HG03135 (cell line): Measurements from ENCODE around the gene SAP30L.

Experiments
- ATAC-seq: cut with Tn5 transposase; IDR thresholded peaks from one replicate; pipeline ENCODE4 v1.9.1; 2021; ENCODE audit warnings: mild to moderate bottlenecking, moderate library complexity; ENCODE audit not compliant: unreplicated experiment

SAP30L gene

DNA sequence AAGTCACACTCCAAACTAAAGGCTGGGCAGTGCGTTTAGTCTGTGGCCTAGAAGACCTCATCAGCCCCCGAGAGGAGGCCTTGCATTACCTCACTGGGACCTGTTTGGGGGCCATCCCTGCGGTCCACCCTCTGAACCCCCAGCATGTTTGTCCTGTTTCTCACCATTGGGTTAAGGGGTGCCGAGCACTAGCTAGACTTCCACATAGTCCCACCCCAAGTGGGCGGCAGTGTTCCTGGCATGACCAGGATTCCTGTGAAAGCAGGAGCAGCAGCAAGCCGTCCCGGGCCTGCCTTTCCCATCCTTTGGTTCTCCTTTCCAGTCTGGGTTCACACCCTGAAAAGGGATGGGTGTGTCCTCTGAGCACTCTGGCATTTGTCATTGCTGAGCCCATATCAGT, 26.6 kb upstream of the SAP30L start:
- no peak for ATAC-seq

DNA sequence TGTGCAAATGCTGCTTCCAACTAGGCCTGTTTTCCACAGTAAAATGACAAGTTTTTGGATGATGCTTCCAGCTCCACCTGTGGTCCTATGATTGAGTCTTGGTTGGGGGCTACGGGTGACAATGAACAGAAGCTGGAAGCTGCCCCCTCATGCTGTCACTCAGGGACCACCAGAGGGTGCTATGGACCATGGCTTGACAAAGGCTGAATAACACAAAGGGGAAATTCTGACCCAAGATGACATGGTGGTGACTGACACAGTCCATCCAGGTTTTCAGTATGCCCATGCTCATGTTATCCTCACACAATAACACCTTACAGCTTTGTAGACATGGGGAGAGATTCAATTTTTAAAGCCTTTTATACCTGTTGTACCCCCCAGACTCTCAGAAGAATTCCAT, 23.9 kb upstream of the SAP30L start:
- ATAC-seq = no peak

DNA sequence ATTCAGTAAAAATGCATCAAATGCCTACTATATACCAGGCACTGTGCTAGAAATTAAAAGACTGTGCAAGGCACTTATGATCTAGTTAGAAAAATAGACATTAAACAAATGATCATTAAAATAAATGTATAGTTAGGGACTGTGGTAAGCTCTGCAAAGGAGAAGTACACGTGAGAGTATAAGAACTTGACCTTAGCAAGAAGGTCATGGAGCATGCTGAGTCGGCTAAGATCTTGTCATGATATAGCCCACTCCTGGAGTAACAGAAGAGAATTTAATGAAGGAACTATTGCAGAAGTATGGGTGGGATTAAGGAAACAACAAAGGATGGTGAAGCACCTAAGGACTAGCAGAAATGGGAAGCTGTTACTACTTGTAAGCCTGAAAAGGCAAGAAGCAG, 23.5 kb upstream of the SAP30L start:
- ATAC-seq = no peak

DNA sequence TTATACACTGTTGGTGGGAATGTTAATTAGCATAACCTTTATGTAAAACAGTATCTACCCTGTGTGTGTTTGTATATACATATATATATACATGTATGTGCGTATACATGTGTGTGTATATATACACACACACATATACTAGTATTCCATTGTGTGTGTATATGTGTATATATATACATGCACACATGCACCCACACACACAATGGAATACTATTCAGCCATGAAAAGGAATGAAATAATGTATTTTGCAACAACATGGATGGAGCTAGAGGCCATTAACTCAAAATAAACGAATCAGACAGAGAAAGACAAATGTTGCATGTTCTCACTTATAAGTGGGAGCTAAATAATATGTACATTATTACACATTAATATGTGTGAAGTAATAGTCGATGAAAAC, 17.6 kb upstream of the SAP30L start:
- ATAC-seq = no peak

DNA sequence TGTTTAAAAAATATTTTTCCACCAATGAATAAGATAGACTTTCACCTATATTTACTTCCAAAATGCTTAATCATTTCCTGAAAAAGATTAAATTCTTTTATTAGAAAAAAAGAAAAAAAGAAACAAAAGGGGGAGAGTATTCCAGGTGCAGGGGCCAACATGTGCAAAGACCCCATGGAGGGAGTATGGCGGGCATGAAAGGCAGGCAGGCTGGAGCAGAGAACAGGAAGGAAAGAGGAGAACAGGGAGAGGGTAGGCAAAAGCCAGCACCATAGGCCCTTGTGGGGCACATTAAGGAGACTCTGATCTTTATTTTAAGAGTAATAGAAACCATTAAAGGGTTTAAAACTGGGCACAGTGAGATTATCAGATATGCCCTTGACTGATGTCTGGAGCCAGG, 16.5 kb upstream of the SAP30L start:
- no peak for ATAC-seq

DNA sequence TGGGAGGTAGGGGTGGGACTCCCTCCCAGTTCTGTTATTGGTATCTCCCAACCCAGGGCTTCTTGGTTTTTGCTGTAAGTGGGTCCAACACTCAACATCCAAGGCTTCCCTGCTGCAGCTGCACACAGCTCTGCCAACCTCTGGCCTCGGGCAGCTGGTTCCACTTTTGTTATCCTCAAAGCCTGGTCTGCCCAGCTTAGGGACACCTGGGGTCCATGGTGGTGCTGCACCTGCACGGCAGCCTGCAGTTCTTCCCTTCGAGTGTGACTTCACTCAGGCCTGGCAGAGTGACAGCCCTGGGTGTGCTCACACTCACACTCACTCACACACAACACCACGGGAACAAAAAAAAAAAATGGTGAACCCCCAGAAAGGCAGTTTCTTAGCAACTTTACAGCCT, 15.3 kb upstream of the SAP30L start:
- no peak for ATAC-seq

DNA sequence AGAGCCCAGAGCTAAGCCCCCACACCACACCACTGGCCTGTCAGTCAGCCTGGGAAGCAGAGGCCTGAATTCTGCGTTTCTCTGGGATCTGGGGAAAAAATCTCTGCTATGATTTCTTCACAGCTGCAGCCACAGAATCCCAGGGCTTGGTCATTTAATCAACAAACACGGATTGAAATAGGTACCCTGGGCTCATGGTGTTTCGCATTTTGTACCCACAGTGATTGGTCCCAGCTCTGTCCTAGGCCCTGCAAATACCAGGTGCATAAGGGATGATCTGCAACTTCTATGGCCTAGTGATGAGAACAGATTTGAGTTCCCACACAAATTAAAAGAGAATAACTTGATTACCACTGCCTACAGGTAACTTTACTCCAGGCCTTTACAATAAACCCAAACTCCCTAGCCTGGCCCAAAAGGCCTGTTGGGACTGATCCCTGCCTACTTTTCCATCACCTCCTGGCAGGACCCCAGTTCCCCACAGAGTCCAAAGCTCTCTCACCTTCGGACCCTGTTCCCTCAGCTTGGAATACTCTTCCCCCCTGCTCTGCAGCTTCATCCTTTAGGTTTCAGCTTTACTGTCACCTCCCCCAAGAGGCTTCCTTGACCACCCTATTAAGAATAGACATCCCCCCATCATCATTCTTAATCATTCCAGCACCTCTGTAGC, 14.7 kb upstream of the SAP30L start:
- ATAC-seq = no peak

DNA sequence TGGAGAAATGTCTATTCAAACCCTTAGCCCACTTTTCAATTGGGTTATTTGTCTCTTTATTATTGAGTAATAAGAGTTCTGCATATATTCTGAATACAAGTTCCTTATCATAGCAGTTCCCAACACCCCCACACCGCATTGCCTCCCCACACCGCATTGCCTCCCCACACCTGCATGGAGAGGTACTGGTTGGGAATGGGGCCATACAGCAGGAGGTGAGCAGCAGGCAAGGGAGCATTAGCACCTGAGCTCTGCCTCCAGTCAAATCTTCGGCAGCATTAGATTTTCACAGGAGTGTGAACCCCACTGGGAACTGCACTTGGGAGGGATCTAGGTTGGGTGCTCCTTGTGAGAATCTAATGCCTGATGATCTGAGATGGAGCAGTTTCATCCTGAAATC, 10.6 kb upstream of the SAP30L start:
- ATAC-seq = no peak

DNA sequence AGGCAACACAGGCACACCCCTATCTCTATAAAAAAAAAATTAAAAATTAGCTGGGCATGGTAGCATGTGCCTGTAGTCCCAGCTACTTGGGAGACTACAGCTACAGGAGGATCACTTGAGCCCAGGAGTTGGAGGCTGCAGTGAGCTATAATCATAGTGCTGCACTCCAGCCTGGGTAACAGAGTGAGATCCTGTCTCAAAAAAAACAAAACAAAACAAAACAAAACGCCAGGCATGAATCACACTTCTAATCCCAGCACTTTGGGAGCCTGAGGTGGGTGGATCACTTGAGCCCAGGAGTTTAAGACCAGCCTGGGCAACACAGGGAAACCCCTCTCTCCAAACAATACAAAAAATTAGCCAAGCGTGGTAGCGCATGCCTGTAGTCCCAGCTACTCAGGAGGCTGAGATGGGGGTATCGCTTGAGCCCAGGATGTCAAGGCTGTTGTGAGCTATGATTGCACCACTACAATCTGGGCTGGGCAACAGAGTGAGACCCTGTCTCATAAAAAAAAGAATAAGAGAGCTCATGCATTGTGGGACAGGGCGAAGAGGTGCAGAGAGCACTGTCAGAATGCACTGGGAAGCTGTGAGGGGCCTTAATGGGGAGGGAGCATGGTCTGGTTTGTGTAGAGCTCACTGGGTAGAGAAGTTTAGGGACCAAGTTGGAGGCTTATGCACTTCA, 8.4 kb upstream of the SAP30L start:
- no peak for ATAC-seq

DNA sequence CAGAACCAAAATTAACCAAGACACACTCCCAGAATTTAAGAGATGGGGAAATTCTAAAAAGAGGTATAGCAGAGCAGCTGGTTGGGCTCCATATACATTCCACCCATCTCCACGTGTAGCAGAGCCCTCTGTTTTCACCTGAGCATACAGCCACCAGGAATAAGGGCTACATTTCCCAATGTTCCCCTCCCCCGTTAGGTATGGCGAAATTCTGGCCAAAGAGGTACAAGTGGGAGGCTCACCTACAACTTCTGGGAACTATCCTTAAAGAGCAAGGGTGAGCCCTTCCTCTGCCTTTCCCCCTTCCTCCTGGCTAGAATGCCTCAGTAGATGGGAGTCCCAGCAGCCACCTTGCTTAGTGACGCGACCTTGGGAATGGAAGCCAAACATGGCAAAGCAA, 5.3 kb upstream of the SAP30L start:
- ATAC-seq = no peak

DNA sequence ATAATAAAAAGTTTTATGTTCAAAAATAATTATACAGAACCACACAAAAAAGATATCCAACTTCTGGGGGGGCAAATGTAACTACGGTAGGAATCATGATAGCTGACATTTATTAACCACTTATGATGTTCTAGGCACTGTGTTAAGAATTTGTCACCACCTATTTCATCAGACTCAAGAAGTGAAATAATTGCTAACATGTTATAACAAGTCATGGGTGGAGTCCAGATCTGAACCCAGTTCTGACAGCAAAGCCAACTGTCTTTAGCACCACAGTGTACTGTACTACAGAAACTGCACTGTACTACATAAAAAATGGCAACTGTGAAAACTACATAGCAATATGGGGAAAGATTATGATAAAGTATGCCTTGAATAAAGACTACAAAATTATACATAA, 3.0 kb upstream of the SAP30L start:
- ATAC-seq = no peak

DNA sequence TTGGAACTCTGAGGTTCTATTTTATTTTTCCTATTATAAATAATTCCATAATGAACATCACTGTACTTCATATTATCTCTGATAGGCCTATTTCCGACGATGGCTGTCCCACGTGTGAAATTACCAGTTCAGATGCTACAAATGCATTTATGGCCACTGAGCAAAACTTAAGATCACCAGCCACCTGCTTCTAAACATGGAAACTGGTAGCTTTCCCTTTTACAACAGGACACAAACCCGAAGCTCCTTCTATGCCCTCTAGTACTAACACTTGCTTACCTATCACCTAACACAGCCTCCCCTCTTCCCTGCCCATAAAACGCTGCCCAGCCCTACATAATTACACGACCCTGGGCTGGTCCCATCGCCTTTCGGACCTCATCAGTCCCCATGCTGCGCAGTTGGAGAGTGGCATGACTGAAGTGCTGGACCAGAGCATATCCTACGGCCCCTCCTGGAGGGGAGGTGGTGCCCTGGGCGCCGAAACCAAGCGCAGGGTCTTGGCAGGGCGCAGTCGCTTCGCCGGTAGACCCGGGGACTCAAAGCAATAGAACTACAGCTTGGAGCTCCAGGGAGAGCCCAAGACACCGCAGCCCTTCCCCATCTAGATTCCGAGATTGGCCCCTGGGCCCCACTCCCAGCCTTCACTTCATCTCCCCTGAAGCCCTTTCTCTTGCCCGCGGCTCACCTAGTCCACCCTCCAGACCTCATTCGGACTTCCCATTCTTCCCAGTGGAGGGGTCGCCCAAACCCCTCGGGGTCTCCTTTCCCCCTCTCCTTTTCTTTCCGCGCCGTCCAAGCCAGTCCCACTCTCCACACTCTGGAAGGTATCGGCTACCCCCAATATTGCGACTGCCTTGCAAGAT, 1.0 kb upstream of the SAP30L start:
- ATAC-seq = no peak

DNA sequence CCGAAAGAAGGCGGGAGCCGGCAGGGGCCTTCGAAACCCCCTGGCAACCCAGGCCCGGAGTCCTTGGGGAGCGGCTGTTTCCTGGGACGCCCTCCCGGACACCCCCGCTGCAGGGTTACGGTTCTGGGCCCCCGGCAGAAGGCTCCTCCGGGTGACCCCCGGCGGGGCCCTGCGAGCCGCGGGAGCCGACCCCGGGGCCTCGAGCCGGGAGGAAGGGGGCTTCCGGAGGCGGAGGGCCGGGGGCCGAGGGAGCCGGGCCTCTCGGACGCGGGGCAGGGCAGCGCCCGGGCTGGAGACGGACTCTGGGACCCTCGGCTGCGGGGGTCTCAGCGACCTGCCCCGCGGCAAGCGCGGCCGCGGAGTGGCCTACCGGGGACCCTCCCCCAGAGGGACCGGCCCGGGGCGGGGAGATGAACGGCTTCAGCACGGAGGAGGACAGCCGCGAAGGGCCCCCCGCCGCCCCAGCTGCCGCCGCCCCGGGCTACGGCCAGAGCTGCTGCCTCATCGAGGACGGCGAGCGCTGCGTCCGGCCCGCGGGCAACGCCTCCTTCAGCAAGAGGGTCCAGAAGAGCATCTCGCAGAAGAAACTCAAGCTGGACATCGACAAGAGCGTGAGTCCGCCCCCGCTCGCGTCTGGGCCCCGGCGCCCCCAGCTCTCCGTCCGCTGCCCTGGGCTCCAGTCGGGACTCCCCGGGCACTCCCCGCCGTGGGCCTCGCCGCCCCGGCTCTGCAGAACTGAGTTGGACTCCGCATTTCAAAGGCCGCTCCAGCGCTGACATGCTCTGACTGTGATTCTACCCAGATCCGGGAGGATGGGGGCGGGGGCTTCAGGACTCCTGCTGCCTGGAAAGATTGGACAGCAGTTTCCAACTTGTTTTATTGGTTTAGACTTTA, 645 bp downstream of the SAP30L start:
- peak; percentile 27 for ATAC-seq

DNA sequence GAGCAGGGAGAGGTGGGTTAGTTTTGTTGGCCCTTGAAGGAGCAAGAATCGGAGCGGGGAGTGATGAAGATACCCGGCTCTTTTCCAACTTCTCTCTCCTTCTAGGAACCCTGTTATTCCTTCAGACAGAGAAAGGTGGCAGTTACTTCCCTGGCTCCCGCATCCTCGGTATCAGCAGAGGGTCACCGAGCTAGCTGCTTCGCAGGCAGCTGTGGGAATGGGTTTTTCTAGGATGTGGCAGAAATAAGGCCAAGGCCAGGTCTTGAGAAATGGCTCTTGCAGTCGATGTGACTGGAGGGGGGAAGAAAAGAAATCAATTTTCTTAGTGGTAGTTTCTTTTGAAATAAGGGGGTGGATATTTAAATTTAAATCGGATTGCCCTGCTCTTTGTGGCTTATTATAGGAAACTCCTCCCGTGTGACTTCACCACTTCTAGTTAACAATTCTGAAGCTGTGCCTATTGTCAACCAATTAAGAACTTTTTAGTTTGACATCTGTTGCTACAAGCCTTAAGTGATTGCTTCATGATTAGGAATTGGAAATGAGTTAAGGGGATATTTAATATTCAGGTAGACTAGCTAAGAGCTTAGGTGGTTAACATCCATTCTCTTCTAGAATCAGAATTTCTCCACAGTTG, 1.4 kb downstream of the SAP30L start:
- no peak for ATAC-seq

DNA sequence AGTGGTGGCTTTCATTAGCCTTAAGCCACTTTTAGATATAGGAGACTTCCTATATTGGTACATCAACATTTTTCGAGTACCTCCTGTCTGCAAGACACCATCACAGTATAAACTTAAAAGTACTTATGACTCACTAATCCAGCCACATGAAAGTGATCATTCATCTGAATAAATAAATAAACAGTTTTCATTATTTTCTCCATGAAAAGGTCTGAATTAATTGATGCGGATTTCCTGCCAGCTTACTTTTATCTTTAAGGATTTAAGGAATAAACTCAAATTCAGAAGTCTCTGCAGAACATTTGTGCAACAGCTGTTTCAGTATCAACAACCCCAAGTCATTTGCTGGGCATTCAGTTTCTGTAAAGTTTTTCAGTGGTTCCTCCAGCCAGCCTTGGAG, 4.0 kb downstream of the SAP30L start:
- ATAC-seq = no peak

DNA sequence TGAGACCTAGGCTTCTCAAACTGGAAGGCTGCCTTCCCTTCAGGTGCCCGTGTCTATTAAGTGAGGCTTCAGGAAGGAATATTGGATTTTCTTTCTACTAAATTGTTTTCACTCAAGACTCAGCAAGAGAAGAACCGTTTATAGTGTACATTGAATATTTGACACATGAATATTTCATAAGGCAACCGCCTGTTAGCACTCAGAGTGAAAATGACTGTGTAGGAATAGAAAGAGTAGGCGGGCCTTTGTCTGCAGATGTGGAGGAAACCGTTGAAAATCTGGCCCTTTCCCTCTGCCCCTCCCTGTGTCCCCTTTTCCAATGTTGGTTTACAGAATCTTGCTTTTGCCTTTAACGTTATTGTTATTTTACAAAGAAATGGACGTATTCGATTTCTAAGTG, 6.2 kb downstream of the SAP30L start:
- no peak for ATAC-seq

DNA sequence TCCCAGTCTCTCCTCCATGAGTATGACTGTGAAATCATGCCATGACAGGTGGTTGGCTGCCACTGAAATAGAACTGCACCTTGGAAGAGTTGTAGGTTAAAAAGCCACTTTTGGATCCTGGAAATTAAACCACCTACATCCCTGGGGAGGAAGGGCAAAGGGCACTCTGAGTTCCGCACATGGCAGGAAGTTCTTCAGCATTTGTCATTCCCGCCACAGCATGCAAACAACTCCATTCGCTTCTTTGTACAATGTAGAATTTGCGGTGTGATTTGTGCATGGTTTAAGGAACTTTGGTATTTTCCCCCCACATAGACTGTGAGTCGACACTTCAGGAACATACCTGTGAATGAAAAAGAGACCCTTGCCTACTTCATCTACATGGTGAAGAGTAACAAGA, 9.8 kb downstream of the SAP30L start:
- ATAC-seq = no peak

DNA sequence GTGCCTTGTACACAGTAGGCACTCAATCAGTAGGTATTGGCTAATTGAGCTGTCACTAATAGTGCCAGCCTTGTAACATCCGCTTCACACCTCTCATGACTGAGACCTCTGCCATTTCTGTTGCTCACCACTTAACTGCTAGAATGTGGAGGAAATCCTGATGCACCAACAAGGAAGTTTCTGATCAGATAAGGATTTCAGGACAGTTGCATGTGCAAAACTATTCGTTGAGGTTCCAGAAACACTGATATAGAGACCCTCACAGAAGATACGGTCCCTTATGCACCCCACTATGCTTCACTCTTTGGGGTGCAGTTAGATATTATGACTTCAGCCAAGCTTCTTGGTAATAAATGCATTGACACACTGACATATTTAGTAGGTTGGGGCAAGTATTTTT, 10.7 kb downstream of the SAP30L start:
- no peak for ATAC-seq

DNA sequence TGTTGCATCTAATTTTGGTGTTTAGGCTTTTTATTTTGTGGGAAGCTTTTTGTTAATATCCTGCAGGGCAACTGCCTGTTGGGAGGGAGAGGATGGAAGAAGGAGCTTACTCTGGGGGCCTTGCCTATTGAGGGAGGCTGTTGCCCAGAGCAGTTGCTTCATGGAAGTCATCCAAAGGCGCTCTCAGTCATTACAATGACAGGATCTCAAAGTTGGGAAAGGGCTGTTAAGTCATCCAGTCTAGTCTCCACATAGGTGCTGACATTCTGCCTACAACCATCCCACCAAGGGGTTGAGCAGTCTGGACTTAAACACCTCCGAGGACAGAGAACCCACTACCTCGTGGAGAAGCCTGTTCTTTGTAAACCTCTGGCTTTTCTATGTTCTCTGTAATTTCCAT, 13.2 kb downstream of the SAP30L start:
- ATAC-seq = no peak

DNA sequence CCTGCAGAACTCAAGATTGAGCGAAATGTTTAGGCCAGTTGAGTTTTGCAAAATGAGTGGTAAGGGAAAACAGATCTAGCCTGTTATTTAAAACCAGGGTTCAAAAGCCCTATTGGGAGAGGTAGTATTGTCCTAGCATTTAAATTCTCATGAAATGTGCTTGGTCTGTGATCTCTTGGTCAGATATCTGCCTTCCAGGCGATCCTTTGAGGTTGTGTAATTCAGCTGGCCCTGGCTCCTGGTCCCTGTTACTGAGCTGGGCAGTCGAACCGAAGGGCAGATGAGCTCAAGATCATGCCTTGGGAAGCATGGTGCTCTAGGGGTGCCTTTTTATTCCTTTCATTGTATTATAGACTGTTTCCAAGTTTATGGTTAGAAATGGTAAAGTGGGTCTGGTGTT, 14.4 kb downstream of the SAP30L start:
- no peak for ATAC-seq

DNA sequence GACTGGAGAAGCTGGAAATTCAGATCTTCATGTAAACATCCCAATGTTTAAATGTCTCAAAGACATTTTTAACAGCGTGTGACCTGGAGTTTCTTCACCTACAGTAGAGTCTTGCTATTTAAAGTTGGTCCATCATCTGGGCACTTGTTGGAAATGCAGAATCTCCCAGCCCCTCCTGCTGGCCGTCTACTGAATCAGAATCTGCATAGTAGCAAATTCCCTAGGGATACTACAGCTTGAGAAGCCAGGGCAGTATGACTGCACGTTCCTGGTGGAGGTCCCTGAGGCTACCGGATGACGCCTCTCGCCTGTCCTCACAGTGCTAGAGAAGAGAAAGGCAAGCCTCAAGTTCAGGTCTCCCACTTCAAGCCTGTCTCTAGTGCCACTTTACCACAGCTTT, 15.7 kb downstream of the SAP30L start:
- ATAC-seq = no peak
